ELF-1 (cell line): ENCODE measurements around the gene COL13A1.
A peak's percentile ranks its signal among the peaks of the same experiment; 100 is the strongest.

ENCODE experiments used
- DNase-seq: peaks from one replicate; pipeline ENCODE4 v3.0.0-alpha.2; 2016; ENCODE audit warnings: low read depth, low spot score

The COL13A1 gene

GRCh38 chr10:69791812-69792211 is 9.9 kb upstream of the COL13A1 start:
- no peak for DNase-seq

- DNase-seq: no peak
Observed at GRCh38 chr10:69792341-69792740, 9.4 kb upstream of the COL13A1 start.

- DNase-seq: no peak
Observed at GRCh38 chr10:69794673-69795072, 7.0 kb upstream of the COL13A1 start.

- DNase-seq: no peak
Observed at GRCh38 chr10:69795242-69795934, 6.3 kb upstream of the COL13A1 start.

GRCh38 chr10:69797959-69798358 is 3.7 kb upstream of the COL13A1 start:
- peak; percentile 84 for DNase-seq

GRCh38 chr10:69800109-69800508 is 1.6 kb upstream of the COL13A1 start:
- DNase-seq: peak; percentile 78

- DNase-seq: no peak
Observed at GRCh38 chr10:69800665-69801064, 1.0 kb upstream of the COL13A1 start.

- DNase-seq: peak; percentile 96
Observed at GRCh38 chr10:69801094-69801433, 642 bp upstream of the COL13A1 start.

GRCh38 chr10:69802424-69803161 is 887 bp downstream of the COL13A1 start:
- DNase-seq: peak; percentile 73

- DNase-seq: no peak
Observed at GRCh38 chr10:69803809-69804208, 2.1 kb downstream of the COL13A1 start.

GRCh38 chr10:69804775-69805174 is 3.1 kb downstream of the COL13A1 start:
- DNase-seq: no peak

GRCh38 chr10:69807122-69807521 is 5.4 kb downstream of the COL13A1 start:
- no peak for DNase-seq

- peak; percentile 17 for DNase-seq
Observed at GRCh38 chr10:69807696-69808095, 6.0 kb downstream of the COL13A1 start.

- no peak for DNase-seq
Observed at GRCh38 chr10:69809318-69809717, 7.6 kb downstream of the COL13A1 start.

- no peak for DNase-seq
Observed at GRCh38 chr10:69810097-69810496, 8.4 kb downstream of the COL13A1 start.

GRCh38 chr10:69810675-69811397 is 9.1 kb downstream of the COL13A1 start:
- no peak for DNase-seq

GRCh38 chr10:69813632-69814031 is 11.9 kb downstream of the COL13A1 start:
- no peak for DNase-seq

- DNase-seq: no peak
Observed at GRCh38 chr10:69814251-69814650, 12.5 kb downstream of the COL13A1 start.

- no peak for DNase-seq
Observed at GRCh38 chr10:69815104-69815503, 13.4 kb downstream of the COL13A1 start.

GRCh38 chr10:69816521-69816920 is 14.8 kb downstream of the COL13A1 start:
- no peak for DNase-seq

GRCh38 chr10:69817078-69817581 is 15.4 kb downstream of the COL13A1 start:
- DNase-seq: no peak

- DNase-seq: no peak
Observed at GRCh38 chr10:69818676-69819239, 17.1 kb downstream of the COL13A1 start.
